Measurements from ENCODE around the gene NXPH1. TPM values are rescaled to one million over a fixed set of nuclear protein-coding genes. Genes with fewer than 3 reads are reported as not detected.

The NXPH1 gene
- total RNA-seq, 4 donors from 2014 or later: not detected

GRCh38 chr7:8389593-8390261 lies 43.7 kb upstream of the NXPH1 start:
- TF ChIP-seq POLR2A (IDR thresholded peaks at IDR 0.05) (no peak), CTCF (IDR thresholded peaks at IDR 0.05) (no peak)
- intact Hi-C loops (cut with DNase I; ENCODE audit: low total_unique reads): no loop called here
- 19 to 33% methylated on average over 10 of the region's 10 CpGs for WGBS, 2 donors
- DNase-seq (ENCODE audit: low spot score in 2 of 2): no peak
- H3K4me3 ChIP-seq (ENCODE audit: low read depth, poor library complexity, severe bottlenecking): no peak overlapping the region

GRCh38 chr7:8390262-8390626 lies 43.2 kb upstream of the NXPH1 start:
- WGBS, 2 donors: 14 to 38% methylated on average over 3 of the region's 3 CpGs
- H3K4me3 ChIP-seq (ENCODE audit: low read depth, poor library complexity, severe bottlenecking): no peak overlapping the region
- DNase-seq (ENCODE audit: low spot score in 2 of 2): no peak
- intact Hi-C loops (cut with DNase I; ENCODE audit: low total_unique reads): no loop called here
- TF ChIP-seq CTCF (IDR thresholded peaks at IDR 0.05): no peak
- no peak for TF ChIP-seq POLR2A (IDR thresholded peaks at IDR 0.05)

- TF ChIP-seq CTCF (IDR thresholded peaks at IDR 0.05) (no peak), POLR2A (IDR thresholded peaks at IDR 0.05) (no peak)
- intact Hi-C loops (cut with DNase I; ENCODE audit: low total_unique reads): no loop called here
- WGBS, 2 donors: 53 to 54% methylated on average over 6 of the region's 6 CpGs
- no peak overlapping the region for H3K4me3 ChIP-seq (ENCODE audit: low read depth, poor library complexity, severe bottlenecking)
- no peak for DNase-seq (ENCODE audit: low spot score in 2 of 2)
These were observed 41.9 kb upstream of the NXPH1 start for GRCh38 chr7:8391353-8392062.

GRCh38 chr7:8396294-8396693 lies 37.1 kb upstream of the NXPH1 start:
- intact Hi-C loops (cut with DNase I; ENCODE audit: low total_unique reads): no loop called here
- DNase-seq (ENCODE audit: low spot score in 2 of 2): no peak

GRCh38 chr7:8408871-8409270 lies 24.5 kb upstream of the NXPH1 start:
- H3K4me3 ChIP-seq (ENCODE audit: low read depth, poor library complexity, severe bottlenecking): no peak overlapping the region
- intact Hi-C loops (cut with DNase I; ENCODE audit: low total_unique reads): no loop called here
- TF ChIP-seq CTCF (IDR thresholded peaks at IDR 0.05) (no peak), POLR2A (IDR thresholded peaks at IDR 0.05) (no peak)
- no peak for DNase-seq (ENCODE audit: low spot score in 2 of 2)
- whole genome bisulfite sequencing, 2 donors: 57 to 59% methylated on average over 1 of the region's 1 CpG

More at GRCh38 chr7:8396294-8396693, 37.1 kb upstream of the NXPH1 start:
- TF ChIP-seq CTCF (IDR thresholded peaks at IDR 0.05) (no peak), POLR2A (IDR thresholded peaks at IDR 0.05) (no peak)
- no peak overlapping the region for H3K4me3 ChIP-seq (ENCODE audit: low read depth, poor library complexity, severe bottlenecking)
- WGBS, 2 donors: 60 to 62% methylated on average over 5 of the region's 5 CpGs

Measured in lower leg skin (tissue), 4 donors.